ENCODE results near the gene DDA1.
"Not testable (repeated sequence)": the region's sequence is repeated elsewhere in the genome, so short reads cannot be mapped to it uniquely, and the experiment has no call there.

The DDA1 gene

GRCh38 chr19:17309198-17309964, at the start of gene DDA1:
Gene DDA1, plus strand, starts transcription at chr19:17309563. Its CDS starts 92 bp downstream, at chr19:17309655.
- peak; percentile 100 for DNase-seq (ENCODE audit: low spot score)

GRCh38 chr19:17259934-17260333, 49.4 kb upstream of the DDA1 start:
- DNase-seq (ENCODE audit: low spot score) = no peak

GRCh38 chr19:17260842-17261325, 48.5 kb upstream of the DDA1 start:
- DNase-seq (ENCODE audit: low spot score) = peak; percentile 94

GRCh38 chr19:17262557-17262956, 46.8 kb upstream of the DDA1 start:
- no peak for DNase-seq (ENCODE audit: low spot score)

- no peak for DNase-seq (ENCODE audit: low spot score)
These were observed 45.4 kb upstream of the DDA1 start for GRCh38 chr19:17263712-17264640.

- DNase-seq (ENCODE audit: low spot score) = no peak
These were observed 44.8 kb upstream of the DDA1 start, which contains the start of gene USHBP1 for GRCh38 chr19:17264641-17264979. Gene USHBP1, minus strand, starts transcription at chr19:17264745. Its CDS starts 446 bp downstream, at chr19:17264299.

- no peak for DNase-seq (ENCODE audit: low spot score)
These were observed 43.3 kb upstream of the DDA1 start for GRCh38 chr19:17266026-17266425.

- no peak for DNase-seq (ENCODE audit: low spot score)
These were observed 42.8 kb upstream of the DDA1 start for GRCh38 chr19:17266589-17266974.

GRCh38 chr19:17266975-17267788, 42.2 kb upstream of the DDA1 start, which contains the start of gene BABAM1:
Gene BABAM1, plus strand, starts transcription at chr19:17267443. Its CDS starts 1,364 bp downstream, at chr19:17268807.
- DNase-seq (ENCODE audit: low spot score) = peak; percentile 99

GRCh38 chr19:17268754-17269153, 40.6 kb upstream of the DDA1 start:
- DNase-seq (ENCODE audit: low spot score) = no peak

GRCh38 chr19:17274892-17275291, 34.5 kb upstream of the DDA1 start:
- not testable (repeated sequence) for DNase-seq (ENCODE audit: low spot score)

- no peak for DNase-seq (ENCODE audit: low spot score)
These were observed 33.8 kb upstream of the DDA1 start for GRCh38 chr19:17275441-17276175.

- DNase-seq (ENCODE audit: low spot score) = no peak
These were observed 29.9 kb upstream of the DDA1 start for GRCh38 chr19:17279436-17279835.

- DNase-seq (ENCODE audit: low spot score) = peak; percentile 37
These were observed 27.7 kb upstream of the DDA1 start, which contains the start of gene ANKLE1 for GRCh38 chr19:17281391-17282304. Gene ANKLE1, plus strand, starts transcription at chr19:17281901. Its CDS starts 20 bp downstream, at chr19:17281921.

GRCh38 chr19:17282488-17283125, 26.8 kb upstream of the DDA1 start:
- DNase-seq (ENCODE audit: low spot score) = peak; percentile 80

- no peak for DNase-seq (ENCODE audit: low spot score)
These were observed 25.8 kb upstream of the DDA1 start for GRCh38 chr19:17283504-17283996.

GRCh38 chr19:17285415-17286135, 23.8 kb upstream of the DDA1 start:
- no peak for DNase-seq (ENCODE audit: low spot score)

- no peak for DNase-seq (ENCODE audit: low spot score)
These were observed 23.1 kb upstream of the DDA1 start for GRCh38 chr19:17286263-17286662.

- no peak for DNase-seq (ENCODE audit: low spot score)
These were observed 22.6 kb upstream of the DDA1 start for GRCh38 chr19:17286752-17287151.

Data from activated CD4-positive, alpha-beta T cell treated with anti-CD3 and anti-CD28 coated beads, Interleukin-2, Interleukin-4, amounts not matched to agents 100 ng/mL and 50 ng/mL, durations not matched to agents 16 hours and 8 hours (primary cell).